Measurements from ENCODE around the gene UBR4. TPM values are rescaled to one million over a fixed set of nuclear protein-coding genes. Genes with fewer than 3 reads are reported as not detected.

UBR4 gene
- total and polyA plus RNA-seq, 3 donors from 2014 or later: 301 to 708 (median 613) TPM

DNA sequence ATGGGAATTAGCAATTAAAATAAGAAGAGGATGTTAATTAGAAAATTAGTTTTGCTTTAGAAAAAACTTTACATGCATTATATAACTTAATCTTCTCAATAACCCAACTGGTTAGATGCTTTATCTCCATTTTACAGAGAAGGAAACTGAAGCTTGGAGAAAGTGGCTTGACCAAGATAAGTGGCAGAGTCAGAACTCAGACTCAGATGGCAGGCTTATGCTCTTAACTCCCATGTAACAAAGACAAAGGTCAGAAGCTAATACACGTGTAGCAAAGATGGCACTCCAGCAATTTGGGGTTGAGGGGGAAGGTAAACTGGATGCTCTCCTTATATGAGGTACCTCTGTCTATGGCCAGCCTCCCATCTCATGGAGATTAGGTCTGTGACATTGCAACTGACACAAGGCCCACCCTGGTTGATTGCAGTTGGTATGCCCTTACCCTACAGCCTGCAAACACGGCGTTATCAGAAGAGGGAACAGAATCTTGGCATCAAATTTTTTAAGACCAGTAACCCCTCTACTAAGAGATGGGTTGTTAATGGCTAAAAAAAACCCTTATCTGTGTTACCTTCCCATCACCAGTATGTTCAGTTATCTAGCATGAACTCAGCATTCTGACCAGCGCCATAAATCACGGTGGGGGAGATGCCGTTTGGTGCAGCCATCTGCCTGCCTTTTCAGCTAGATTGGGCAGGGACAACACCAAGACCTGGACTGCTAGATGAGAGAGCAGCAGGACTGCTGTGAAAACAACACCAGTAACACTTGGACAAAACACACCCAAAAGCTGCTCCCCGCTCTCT lies 97.0 kb downstream of the UBR4 start:
- Histone ChIP-seq H3K9me3 (no peaks in the 10 kb centered on the region), H3K4me3 (no peak overlapping the region), H3K27me3 (no peaks in the 10 kb centered on the region), H3K36me3 (ENCODE audit: low read depth, missing control alignments) (no peaks in the 10 kb centered on the region), H3K27ac (no peak overlapping the region), H3K4me1 (no peaks in the 10 kb centered on the region)
- 73 to 83% methylated on average over 7 of the region's 7 CpGs for WGBS, 2 donors
- TF ChIP-seq POLR2A (IDR thresholded peaks at IDR 0.05): no peak
- TF ChIP-seq, protein P1, sequence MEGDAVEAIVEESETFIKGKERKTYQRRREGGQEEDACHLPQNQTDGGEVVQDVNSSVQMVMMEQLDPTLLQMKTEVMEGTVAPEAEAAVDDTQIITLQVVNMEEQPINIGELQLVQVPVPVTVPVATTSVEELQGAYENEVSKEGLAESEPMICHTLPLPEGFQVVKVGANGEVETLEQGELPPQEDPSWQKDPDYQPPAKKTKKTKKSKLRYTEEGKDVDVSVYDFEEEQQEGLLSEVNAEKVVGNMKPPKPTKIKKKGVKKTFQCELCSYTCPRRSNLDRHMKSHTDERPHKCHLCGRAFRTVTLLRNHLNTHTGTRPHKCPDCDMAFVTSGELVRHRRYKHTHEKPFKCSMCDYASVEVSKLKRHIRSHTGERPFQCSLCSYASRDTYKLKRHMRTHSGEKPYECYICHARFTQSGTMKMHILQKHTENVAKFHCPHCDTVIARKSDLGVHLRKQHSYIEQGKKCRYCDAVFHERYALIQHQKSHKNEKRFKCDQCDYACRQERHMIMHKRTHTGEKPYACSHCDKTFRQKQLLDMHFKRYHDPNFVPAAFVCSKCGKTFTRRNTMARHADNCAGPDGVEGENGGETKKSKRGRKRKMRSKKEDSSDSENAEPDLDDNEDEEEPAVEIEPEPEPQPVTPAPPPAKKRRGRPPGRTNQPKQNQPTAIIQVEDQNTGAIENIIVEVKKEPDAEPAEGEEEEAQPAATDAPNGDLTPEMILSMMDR (IDR thresholded peaks at IDR 0.05): no peak
- peak; percentile 4 for DNase-seq
- intact Hi-C loops (cut with DNase I; ENCODE audit: low total_unique reads): no loop called here

DNA sequence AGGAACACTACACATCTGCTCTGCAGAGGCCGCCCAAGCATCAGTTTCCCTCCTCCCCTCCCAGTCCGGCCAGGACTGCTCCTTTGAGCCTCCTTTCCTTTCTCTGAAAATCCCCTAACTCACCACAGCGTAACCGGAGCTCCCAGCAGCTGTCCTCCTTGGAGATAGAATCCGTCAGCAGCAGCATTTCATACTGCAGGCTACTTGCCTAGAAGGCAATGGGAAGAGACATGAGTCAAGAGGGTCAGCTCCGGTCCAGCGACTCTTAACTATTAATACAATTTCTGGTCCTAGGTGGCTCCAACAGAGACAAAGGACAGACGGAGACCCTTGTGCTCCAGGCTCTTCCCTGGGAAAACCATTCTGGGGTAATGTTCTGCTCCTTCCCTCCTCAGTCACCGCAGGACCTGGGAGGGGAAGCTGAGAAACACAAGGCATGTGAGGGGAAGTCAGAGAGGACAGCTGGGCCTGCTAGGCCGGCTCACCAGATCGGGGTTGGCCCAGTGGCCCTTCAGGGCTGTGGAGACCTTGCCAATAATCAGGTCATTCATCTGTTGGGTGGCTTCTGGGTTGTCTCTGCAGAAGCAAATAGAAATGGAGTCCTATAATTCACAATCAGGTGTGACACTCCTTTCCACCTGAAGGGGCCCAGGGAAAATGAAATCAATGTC lies 99.7 kb downstream of the UBR4 start:
- H3K36me3 ChIP-seq (ENCODE audit: low read depth, missing control alignments): no peaks in the 10 kb centered on the region
- WGBS, 2 donors: 83 to 94% methylated on average over 11 of the region's 11 CpGs
- no peak overlapping the region for H3K4me3 ChIP-seq
- TF ChIP-seq, protein P1 (IDR thresholded peaks at IDR 0.05): no peak
- TF ChIP-seq POLR2A (IDR thresholded peaks at IDR 0.05): no peak
- DNase-seq: peak; percentile 10
- H3K4me1 ChIP-seq: no peaks in the 10 kb centered on the region
- no peaks in the 10 kb centered on the region for H3K9me3 ChIP-seq
- H3K27me3 ChIP-seq: no peaks in the 10 kb centered on the region
- H3K27ac ChIP-seq: no peak overlapping the region
- intact Hi-C loops (cut with DNase I; ENCODE audit: low total_unique reads): no loop called here

DNA sequence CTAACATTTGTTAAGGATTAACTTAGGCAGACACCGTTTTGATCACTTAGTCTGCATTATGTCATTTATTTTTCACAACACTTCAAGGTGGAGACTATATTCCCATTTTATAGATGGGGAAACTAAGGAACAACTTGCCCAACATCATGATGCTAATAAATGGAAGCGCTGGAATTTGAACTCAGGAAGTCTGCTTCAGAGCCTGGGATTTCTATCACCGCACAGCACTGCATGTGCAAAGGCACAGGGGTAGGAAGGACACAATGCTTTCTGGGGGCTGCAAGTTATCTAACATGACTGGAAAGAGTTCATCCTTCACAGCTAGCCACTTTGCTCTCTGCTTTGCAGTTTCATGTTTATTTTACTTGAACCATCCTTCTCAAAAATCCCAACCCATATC lies 100.5 kb downstream of the UBR4 start:
- no peak for DNase-seq
- H3K4me1 ChIP-seq: no peaks in the 10 kb centered on the region
- 87 to 94% methylated on average over 3 of the region's 3 CpGs for WGBS, 2 donors
- H3K27ac ChIP-seq: no peak overlapping the region
- no peaks in the 10 kb centered on the region for H3K36me3 ChIP-seq (ENCODE audit: low read depth, missing control alignments)
- H3K4me3 ChIP-seq: no peak overlapping the region
- intact Hi-C loops (cut with DNase I; ENCODE audit: low total_unique reads): no loop called here
- no peaks in the 10 kb centered on the region for H3K27me3 ChIP-seq
- no peaks in the 10 kb centered on the region for H3K9me3 ChIP-seq
- no peak for TF ChIP-seq POLR2A (IDR thresholded peaks at IDR 0.05)
- TF ChIP-seq, protein P1 (IDR thresholded peaks at IDR 0.05): no peak

DNA sequence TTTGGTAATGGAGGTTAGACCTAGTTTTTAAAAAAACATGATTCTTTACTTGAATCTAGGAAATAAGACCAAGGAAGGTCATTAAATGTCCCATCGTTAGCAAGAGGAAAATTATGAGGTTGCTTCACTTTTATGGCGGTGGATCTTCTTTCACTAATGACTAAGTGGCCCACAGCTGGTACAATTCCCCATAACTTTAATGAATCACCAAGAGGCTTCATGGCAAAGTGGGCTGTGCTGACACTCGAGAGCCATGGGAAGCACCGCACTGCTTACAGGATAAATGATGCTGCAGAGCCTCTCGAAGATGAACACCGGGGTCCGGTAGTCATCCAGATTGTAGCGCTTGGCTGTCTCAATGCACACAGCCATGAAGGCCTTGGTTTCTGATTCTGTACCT lies 108.8 kb downstream of the UBR4 start:
- H3K27ac ChIP-seq: no peak overlapping the region
- TF ChIP-seq POLR2A (IDR thresholded peaks at IDR 0.05): no peak
- TF ChIP-seq, protein P1 (IDR thresholded peaks at IDR 0.05): no peak
- no peaks in the 10 kb centered on the region for H3K9me3 ChIP-seq
- H3K27me3 ChIP-seq: no peaks in the 10 kb centered on the region
- peaks cover 6% of the 10 kb centered on the region for H3K4me1 ChIP-seq
- no peak for DNase-seq
- 90 to 95% methylated on average over 8 of the region's 8 CpGs for WGBS, 2 donors
- no peak overlapping the region for H3K4me3 ChIP-seq
- H3K36me3 ChIP-seq (ENCODE audit: low read depth, missing control alignments): no peaks in the 10 kb centered on the region
- intact Hi-C loops (cut with DNase I; ENCODE audit: low total_unique reads): no loop called here
